HG03378 (cell line): ENCODE results near the gene KRTAP10-5.
"Not testable (repeated sequence)": the region's sequence is repeated elsewhere in the genome, so short reads cannot be mapped to it uniquely, and the experiment has no call there.

ENCODE experiments used
- ATAC-seq: cut with Tn5 transposase; IDR thresholded peaks from one replicate; pipeline ENCODE4 v1.9.1; 2021; ENCODE audit warnings: mild to moderate bottlenecking, moderate library complexity; ENCODE audit not compliant: unreplicated experiment

KRTAP10-5 gene, protein sequence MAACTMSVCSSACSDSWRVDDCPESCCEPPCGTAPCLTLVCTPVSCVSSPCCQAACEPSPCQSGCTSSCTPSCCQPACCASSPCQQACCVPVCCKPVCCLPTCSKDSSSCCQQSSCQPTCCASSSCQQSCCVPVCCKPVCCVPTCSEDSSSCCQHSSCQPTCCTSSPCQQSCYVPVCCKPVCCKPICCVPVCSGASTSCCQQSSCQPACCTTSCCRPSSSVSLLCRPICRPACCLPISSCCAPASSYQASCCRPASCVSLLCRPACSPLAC

DNA sequence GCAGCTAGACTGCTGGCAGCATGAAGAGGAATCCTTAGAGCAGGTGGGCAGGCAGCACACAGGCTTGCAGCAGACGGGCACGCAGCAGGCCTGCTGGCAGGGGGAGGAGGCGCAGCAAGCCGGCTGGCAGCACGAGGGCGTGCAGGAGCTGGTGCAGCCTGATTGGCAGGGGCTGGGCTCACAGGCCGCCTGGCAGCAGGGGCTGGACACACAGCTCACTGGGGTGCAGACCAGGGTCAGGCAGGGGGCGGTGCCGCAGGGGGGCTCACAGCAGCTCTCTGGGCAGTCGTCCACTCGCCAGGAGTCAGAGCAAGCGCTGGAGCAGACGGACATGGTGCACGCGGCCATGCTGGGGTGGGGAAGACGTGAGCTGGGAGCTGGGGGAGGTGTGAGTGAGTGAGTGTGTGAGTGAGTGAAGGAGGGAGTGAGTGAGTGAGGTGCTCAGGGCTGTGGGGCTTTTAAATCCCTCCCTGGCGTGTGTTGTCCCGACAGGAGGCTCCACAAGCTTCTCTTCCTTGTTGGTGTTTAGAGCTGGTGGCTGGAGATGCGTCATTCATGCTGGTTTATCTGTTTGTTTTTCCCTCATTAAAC is at the start of gene KRTAP10-5:
Gene KRTAP10-5, minus strand, starts transcription at position 374 of the 591 bp plus-strand sequence. Its CDS starts 26 bp downstream, at position 348.
- ATAC-seq, result not testable (repeated sequence)

DNA sequence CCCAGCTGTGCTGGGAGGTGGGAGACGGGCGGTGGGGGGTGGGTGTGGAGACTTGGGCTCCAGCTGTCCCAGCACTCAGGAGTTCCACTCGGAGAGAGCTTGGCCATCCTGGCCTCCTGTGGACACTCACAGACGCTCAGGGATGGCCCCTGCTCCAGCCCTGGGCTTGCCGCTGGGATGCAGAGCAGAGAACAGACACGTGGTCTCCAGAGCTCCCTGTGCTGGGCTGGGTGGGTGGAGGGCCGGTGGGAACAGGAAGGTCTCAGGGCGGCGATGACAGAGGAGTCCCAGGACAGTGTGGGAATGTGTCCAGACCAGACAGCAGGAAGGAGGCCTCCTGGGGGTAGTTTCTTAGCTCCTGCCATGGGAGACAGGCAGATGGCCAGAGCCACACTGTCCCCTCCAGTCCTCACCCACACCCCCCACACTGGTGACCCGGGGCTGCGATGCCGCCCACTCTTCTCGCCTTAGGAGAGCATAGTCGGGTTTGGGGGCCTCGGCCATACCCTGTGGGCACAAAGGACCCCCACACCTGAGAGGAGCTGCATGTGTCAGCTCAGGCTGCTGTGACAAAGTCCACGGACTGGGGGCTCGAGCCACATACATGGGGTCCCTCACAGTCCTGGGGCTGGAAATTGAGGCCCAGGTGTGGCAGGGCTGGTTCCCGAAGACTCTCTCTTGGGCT is 48.4 kb upstream of the KRTAP10-5 start:
- ATAC-seq, result no peak

DNA sequence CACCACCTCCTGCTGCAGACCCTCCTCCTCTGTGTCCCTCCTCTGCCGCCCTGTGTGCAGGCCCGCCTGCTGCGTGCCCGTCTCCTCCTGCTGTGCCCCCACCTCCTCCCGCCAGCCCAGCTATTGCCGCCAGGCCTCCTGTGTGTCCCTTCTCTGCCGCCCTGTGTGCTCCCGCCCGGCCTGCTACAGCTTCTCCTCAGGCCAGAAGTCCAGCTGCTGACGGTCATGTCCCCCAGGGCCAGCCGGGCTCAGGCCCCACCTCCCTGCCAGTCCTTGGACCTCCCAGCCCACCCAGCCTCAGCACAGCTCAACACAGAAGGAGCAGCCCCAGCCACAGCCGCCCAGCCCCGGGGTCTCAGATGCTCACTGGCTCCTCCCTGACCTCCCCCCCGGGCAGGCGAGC is 47.4 kb upstream of the KRTAP10-5 start:
- not testable (repeated sequence) for ATAC-seq

DNA sequence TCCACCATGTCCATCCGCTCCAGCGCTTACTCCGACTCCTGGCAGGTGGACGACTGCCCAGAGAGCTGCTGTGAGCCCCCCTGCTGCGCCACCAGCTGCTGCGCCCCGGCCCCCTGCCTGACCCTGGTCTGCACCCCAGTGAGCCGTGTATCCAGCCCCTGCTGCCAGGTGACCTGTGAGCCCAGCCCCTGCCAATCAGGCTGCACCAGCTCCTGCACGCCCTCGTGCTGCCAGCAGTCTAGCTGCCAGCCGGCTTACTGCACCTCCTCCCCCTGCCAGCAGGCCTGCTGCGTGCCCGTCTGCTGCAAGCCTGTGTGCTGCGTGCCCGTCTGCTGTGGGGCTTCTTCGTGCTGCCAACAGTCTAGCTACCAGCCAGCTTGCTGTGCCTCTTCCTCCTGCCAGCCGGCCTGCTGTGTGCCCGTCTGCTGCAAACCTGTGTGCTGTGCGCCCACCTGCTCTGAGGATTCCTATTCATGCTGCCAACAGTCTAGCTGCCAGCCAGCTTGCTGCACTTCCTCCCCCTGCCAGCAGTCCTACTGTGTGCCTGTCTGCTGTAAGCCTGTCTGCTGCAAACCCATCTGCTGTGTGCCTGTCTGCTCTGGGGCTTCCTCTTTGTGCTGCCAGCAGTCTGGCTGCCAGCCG is 46.9 kb upstream of the KRTAP10-5 start:
- ATAC-seq, result not testable (repeated sequence)

DNA sequence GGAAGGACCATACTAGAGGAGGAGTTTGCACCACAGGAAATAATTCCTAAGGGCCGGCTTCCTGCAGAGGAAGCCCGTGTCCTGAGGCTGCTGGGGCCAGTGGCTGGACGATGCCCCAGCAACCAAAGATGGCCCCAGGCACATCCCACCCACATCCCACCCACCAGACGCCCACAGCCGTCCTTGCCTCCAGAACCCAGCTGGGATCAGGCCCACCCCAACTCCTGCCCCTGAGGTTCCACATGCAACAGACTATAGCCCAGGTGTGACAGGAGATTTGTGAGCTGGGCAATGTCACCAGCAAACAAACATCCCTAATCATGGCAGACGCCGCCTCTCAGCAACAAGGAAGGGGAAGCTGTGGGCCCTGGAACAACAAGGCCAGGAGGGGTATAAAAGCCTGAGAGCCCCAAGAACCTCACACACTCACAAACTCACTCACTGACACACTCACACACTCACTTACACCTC is 46.3 kb upstream of the KRTAP10-5 start, which contains the start of gene KRTAP10-9:
Gene KRTAP10-9, plus strand, starts transcription at position 421 of the 471 bp plus-strand sequence. CDS start 79 bp downstream, outside the sequence.
- ATAC-seq, result no peak

DNA sequence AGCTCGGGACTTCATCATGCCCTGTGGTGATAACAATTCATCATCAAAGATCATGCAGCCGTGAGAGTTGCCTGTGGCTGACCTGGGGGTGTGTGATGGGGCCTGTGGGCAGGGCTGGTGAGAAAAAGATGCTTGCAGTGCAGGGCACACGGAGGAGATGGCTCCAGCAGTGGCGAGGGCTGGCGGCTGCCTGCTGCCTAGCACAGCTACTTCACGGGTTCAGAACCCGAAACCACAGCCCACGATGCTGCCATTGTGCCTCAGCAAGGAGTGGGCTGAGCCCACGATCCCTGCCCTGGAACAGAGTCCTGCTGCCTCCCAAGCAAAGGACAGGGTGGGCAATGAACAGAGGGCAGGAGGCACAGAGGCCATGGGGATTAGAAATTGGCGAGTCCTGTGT is 45.9 kb upstream of the KRTAP10-5 start:
- no peak for ATAC-seq

DNA sequence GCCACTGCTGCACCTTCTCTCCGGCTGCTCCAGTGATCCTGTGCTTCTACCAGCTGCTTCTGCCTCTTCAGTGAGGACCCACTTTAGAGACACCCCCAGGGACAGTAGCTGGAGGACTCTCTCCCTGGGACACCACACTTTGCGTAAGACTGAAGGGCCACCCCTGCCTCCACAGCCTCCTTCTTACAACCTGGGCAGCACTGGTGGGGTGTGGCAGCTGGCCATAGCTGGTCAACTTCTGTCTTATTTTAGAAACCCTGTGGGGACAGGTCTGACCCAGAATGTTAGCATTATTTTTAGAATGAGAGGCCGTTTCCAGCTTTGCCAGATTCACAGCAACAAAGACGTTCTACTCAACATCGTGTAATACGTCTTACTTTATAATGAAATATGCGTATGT is 45.4 kb upstream of the KRTAP10-5 start:
- ATAC-seq, result no peak

DNA sequence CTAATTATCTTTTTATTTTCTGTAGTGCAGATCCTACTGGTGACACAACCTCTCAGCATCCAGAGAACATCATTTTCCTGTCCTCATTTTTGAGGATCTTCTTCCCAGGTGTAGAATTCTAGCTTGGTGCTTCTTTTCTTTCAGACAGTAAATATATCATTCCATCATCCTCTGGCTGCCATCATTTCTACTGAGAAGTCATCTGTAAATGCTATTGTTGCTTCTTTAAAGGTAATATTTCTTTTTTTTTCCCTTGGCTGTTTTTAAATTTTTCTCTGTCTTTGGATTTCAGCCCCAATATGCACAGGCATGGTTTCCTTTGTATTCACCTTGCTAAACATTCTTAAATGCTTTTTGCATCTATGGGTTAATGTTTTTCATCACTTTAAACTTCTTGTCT is 43.2 kb upstream of the KRTAP10-5 start:
- no peak for ATAC-seq

DNA sequence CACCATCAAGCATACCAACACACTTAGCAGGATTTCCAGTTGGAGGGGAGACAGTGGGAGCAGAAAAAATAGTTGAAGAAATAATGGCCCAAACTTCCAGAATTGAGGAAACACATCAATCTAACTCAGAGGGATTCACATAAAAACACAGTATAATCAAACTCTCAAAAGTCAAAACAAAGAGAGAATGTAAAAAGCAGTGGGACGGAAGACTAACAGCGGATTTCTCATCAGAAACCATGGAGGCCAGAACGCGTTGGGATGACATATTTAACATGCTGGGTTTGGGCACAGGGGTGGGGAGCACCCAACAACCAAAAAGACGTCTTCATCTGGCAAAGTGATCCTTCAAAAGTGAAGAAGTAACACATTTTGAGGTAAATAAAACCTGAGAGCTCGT is 39.5 kb upstream of the KRTAP10-5 start:
- ATAC-seq, result no peak

DNA sequence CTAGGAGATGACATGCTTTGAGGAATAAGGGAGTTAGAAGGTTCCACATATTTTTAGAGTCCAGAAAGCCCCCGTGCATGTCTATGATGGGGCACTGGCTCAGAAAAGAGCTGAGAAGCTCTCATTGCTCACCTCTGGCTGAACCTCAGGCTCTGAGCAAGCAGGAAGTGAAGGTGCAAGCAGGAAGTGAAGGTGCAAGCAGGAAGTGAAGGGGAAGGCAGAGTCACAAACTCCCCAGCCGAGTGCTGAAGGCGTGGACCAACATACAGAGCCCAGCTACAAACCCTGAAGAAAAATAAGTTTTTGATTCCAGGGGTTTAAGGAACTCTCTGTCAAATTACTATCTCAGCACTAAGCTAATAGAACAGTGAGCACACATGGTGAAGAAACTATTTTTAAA is 38.5 kb upstream of the KRTAP10-5 start:
- ATAC-seq, result no peak

DNA sequence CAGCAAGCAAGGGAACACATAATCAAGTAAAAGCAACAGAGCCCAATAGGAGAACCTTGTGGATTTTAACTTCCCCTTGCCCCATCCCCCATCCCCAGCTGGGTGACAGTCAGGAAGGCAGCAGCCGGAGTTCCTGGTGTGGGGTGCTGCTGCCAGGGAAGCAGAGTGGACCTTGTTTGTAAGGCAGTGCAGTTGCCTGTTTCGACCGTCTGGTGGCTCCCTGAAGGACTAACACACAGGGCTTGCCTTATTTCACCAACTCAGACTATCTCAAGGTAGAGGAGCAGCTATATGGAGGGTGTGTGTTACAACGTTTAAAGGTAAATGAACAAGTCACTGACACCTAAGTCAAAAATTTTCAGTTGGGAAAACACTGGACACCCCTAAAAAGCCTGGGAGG is 38.1 kb upstream of the KRTAP10-5 start:
- no peak for ATAC-seq

DNA sequence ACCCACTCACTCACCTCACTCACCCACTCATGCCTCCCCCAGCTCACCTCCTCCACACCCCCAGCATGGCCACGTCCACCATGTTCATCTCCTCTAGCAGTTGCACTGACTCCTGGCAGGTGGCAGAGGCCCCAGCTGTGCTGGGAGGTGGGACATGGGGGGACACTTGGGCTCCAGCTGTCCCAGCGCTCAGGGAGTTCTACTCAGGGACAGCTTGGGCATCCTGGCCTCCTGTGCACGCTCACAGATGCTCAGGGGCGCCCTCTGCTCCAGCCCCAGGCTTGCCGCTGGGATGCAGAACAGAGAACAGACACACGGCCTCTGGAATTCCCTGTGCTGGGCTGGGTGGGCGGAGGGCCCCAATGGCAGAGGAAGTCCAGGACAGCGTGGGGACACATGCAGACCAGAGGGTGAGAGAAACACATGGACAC is 36.7 kb upstream of the KRTAP10-5 start:
- ATAC-seq, result no peak

DNA sequence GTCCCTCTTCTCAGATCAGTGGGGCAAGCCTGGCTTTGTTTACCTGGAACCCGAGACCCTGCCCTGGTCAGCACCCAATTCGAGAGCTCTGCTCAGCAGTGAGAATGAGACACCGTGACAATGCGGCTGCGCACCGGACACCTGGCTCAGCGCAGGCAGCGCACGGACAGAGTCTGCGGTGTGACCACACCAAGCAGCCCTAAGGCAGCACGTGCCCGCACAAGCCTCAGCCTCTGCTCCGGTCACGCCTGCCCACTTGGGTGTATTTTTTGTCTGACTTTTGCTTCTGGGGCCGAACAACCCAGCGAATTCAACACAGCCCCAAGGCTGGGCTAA is 36.2 kb upstream of the KRTAP10-5 start:
- ATAC-seq, result no peak

DNA sequence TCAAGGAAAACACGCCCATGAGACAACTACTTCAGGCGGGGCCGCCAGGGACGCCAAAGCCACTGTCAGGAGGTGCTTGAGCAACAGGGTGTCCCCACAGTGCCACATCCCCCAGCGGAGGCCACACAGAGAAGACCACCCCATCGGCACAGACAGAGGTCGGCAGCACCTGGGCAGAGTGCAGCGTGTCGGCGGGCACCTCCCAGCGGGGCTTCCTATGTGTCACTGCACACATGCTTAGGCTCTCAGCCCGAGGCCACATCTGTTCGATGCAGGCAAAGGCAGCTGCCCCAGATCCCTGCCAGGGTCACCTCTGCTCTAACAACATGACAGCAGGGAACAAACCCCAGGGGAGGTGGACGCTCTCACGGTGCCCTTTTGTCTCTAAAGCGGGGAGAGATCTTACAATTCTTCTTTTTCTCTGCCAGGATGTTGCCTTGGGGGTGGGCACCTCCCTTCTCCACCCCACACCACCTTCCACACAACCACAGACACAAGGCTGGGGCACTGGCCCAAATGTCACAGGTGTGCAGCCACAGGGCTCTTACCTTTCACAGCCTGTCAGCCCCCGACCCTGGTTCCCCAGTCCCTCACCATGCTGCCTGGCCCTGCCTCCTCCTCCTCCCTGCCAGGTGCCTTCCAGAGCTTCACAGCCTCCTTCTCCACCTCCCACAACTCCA is 35.6 kb upstream of the KRTAP10-5 start:
- ATAC-seq, result no peak

DNA sequence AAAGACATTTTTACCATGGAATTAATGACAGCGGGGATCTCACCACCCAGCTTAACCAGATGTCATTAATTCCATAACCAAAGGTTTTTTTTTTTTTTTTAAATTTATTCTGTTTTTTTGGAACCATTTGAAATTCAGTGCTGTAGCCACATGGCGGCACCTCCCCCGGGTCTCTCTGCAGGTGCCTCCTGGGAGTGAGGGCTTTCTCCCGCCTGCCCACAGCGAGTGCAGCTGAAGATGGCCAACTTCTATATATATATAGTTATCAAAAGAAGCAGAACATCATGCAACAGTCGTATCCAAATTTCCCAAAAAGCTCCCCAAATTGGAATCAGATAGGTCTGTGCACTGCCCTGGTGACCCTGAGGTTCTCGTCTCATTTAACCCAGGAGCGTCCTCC is 35.1 kb upstream of the KRTAP10-5 start:
- ATAC-seq, result no peak

DNA sequence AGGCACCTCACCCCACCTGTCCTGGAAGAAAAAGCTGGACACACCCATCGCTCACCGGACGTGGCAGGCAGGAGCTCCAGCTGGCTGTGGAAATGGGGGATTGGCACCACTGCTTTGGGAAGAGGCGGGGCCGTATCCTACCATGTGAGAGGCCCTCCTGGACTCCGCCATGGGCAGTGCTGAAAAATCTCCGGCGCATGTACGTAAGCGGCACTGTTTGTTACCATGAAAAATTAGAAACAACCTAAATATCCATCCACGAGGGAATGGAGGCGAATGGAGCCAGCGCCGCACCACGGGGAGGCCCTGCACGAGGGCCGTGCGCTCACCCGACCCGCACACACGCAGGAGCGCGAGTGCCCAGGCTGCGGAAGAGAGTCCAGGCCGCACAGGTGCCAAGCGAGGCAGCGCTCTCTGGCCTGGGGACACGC is 34.6 kb upstream of the KRTAP10-5 start:
- ATAC-seq, result no peak

DNA sequence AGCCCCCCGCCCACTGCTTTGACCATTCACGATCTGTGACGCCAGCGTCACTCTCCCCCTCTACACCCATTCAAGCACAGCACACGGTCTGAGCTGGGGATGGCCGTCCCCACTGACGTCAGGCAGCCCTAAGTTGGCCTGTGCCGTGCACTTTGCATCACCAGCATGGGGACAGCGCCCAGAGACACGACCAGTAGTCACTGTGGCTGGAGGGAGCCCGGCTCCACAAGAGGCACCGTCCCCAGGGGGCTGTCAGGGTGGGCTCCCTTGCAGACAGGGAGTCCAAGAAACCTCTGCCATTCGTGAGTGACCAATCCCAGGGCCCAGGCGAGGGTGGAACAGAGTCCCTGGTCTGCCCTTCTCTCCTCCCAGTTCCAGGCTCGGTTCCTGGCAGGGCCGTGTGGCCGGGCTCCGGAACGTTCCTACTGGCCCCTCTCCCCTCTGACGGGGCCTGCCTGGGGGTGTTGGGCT is 33.8 kb upstream of the KRTAP10-5 start:
- ATAC-seq, result no peak

DNA sequence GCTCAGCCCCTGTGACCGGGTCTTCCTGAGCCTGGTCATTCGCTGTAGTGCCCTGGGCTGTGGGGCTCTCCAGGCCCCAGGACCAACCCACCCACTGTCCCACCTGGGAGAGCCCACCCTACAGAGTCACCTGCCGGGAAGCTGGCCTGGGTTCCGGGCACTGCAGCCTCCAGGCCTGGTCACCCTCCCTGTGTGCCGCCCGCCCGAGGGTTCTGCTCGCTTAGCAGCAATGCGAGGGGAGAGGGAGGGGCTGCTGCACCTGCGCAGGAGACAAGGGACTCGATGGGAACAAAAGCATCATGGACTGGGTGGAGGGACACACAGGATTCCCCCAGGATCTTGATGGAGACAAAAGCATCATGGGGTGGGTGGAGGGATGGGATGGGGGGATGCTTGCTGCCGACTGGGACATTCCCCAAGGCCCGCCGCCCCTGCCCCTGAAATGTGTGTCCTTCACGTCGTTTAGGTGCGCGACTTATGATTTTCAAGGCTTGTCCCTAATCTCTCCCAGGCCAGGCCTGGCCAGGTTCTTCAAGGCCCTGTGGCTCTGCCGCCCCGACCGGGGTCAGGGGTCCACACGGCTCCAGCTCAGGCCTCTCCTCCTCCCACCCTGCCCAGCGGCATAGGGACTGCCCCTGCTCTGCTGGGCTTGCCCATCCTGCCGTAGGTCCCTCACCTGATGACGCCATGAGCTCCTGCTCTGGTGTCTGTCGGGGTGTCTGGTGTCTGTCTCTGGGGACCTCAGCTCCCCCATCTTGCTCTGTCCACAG is 33.2 kb upstream of the KRTAP10-5 start:
- no peak for ATAC-seq

DNA sequence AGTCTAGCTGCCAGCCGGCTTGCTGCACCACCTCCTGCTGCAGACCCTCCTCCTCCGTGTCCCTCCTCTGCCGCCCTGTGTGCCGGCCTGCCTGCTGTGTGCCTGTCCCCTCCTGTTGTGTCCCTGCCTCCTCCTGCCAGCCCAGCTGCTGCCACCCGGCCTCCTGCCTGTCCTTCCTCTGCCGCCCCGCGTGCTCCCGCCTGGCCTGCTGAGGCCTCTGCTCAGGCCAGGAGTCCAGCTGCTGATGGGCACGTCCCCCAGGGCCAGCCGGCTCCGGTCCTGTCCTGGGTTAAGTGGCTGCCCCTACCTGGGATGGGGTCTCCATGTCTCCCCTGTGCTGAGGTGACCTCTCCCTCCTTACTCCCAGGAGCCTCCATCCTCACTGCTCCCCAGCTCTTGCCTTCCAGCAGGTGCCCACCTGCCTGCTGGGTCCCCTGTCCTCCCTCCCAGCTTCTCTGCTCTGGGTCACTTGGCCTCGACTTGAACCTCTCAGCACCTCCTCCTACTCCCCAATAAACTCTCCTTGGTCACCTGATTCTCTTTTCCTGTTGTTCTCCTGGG is 32.3 kb upstream of the KRTAP10-5 start:
- ATAC-seq, result no peak

DNA sequence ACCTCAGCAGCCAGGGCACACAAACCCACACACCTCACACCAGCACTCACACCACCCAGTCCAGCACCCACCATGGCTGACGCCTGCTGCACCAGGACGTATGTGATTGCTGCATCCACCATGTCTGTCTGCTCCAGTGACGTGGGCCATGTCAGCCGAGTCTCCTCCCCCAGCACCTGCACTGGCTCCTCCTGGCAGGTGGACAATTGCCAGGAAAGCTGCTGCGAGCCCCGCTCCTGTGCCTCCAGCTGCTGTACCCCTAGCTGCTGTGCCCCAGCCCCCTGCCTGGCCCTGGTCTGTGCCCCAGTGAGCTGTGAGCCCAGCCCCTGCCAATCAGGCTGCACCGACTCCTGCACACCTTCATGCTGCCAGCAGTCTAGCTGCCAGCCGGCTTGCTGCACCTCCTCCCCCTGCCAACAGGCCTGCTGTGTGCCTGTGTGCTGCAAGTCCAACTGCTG is 31.7 kb upstream of the KRTAP10-5 start, which contains the start of gene KRTAP10-8:
Gene KRTAP10-8, plus strand, starts transcription at position 51 of the 458 bp plus-strand sequence. Its CDS starts 22 bp downstream, at position 73.
- no peak for ATAC-seq
